ENCODE measurements around the gene PPFIBP1. TPM values are rescaled to one million over a fixed set of nuclear protein-coding genes. Genes with fewer than 3 reads are reported as not detected.

PPFIBP1 gene
- total RNA-seq, 1 donor from 2014 or later, result 84.1 TPM

GRCh38 chr12:27618836-27619235 is 94.8 kb downstream of the PPFIBP1 start:
- no peak for DNase-seq (ENCODE audit: extremely low spot score, unreplicated experiment)
- peaks cover 7% of the 10 kb centered on the region for H3K36me3 Mint-ChIP-seq (ENCODE audit: unreplicated experiment)
- peaks cover 73% of the 10 kb centered on the region for H3K4me1 Mint-ChIP-seq (ENCODE audit: unreplicated experiment)
- no peaks in the 10 kb centered on the region for H3K27me3 Mint-ChIP-seq (ENCODE audit: unreplicated experiment)
- no peaks in the 10 kb centered on the region for H3K9me3 Mint-ChIP-seq (ENCODE audit: unreplicated experiment)
- no peak overlapping the region for H3K4me3 Mint-ChIP-seq (ENCODE audit: unreplicated experiment)
- H3K27ac Mint-ChIP-seq (ENCODE audit: unreplicated experiment), result peak overlapping the region; percentile 81
- TF ChIP-seq CTCF (IDR thresholded peaks at IDR 0.05), result no peak

GRCh38 chr12:27619308-27619707 is 95.3 kb downstream of the PPFIBP1 start:
- Mint-ChIP-seq H3K9me3 (ENCODE audit: unreplicated experiment) (no peaks in the 10 kb centered on the region), H3K36me3 (ENCODE audit: unreplicated experiment) (peaks cover 7% of the 10 kb centered on the region), H3K27me3 (ENCODE audit: unreplicated experiment) (no peaks in the 10 kb centered on the region), H3K4me1 (ENCODE audit: unreplicated experiment) (peaks cover 77% of the 10 kb centered on the region), H3K27ac (ENCODE audit: unreplicated experiment) (peak overlapping the region; percentile 81), H3K4me3 (ENCODE audit: unreplicated experiment) (no peak overlapping the region)
- TF ChIP-seq CTCF (IDR thresholded peaks at IDR 0.05), result no peak
- DNase-seq (ENCODE audit: extremely low spot score, unreplicated experiment), result no peak

- H3K4me3 Mint-ChIP-seq (ENCODE audit: unreplicated experiment), result no peak overlapping the region
- no peaks in the 10 kb centered on the region for H3K9me3 Mint-ChIP-seq (ENCODE audit: unreplicated experiment)
- peaks cover 7% of the 10 kb centered on the region for H3K36me3 Mint-ChIP-seq (ENCODE audit: unreplicated experiment)
- H3K27ac Mint-ChIP-seq (ENCODE audit: unreplicated experiment), result no peak overlapping the region
- TF ChIP-seq CTCF (IDR thresholded peaks at IDR 0.05), result no peak
- no peak for DNase-seq (ENCODE audit: extremely low spot score, unreplicated experiment)
- H3K4me1 Mint-ChIP-seq (ENCODE audit: unreplicated experiment), result peaks cover 81% of the 10 kb centered on the region
- H3K27me3 Mint-ChIP-seq (ENCODE audit: unreplicated experiment), result no peaks in the 10 kb centered on the region
Measured at GRCh38 chr12:27620121-27620520, 96.1 kb downstream of the PPFIBP1 start.

GRCh38 chr12:27622436-27623195 is 98.6 kb downstream of the PPFIBP1 start:
- Mint-ChIP-seq H3K4me3 (ENCODE audit: unreplicated experiment) (no peak overlapping the region), H3K9me3 (ENCODE audit: unreplicated experiment) (no peaks in the 10 kb centered on the region), H3K36me3 (ENCODE audit: unreplicated experiment) (peaks cover 7% of the 10 kb centered on the region), H3K27me3 (ENCODE audit: unreplicated experiment) (no peaks in the 10 kb centered on the region), H3K27ac (ENCODE audit: unreplicated experiment) (peak overlapping the region; percentile 50), H3K4me1 (ENCODE audit: unreplicated experiment) (peaks cover 75% of the 10 kb centered on the region)
- no peak for TF ChIP-seq CTCF (IDR thresholded peaks at IDR 0.05)
- no peak for DNase-seq (ENCODE audit: extremely low spot score, unreplicated experiment)

- H3K4me1 Mint-ChIP-seq (ENCODE audit: unreplicated experiment), result peaks cover 78% of the 10 kb centered on the region
- H3K27me3 Mint-ChIP-seq (ENCODE audit: unreplicated experiment), result no peaks in the 10 kb centered on the region
- no peak for DNase-seq (ENCODE audit: extremely low spot score, unreplicated experiment)
- H3K36me3 Mint-ChIP-seq (ENCODE audit: unreplicated experiment), result peaks cover 3% of the 10 kb centered on the region
- peak overlapping the region; percentile 9 for H3K27ac Mint-ChIP-seq (ENCODE audit: unreplicated experiment)
- H3K4me3 Mint-ChIP-seq (ENCODE audit: unreplicated experiment), result no peak overlapping the region
- no peak for TF ChIP-seq CTCF (IDR thresholded peaks at IDR 0.05)
- H3K9me3 Mint-ChIP-seq (ENCODE audit: unreplicated experiment), result no peaks in the 10 kb centered on the region
Measured at GRCh38 chr12:27623645-27624044, 99.6 kb downstream of the PPFIBP1 start.
